Pancreas (tissue), 10 donors: Measurements from ENCODE around the gene BAIAP2L1. TPM values are rescaled to one million over a fixed set of nuclear protein-coding genes. Genes with fewer than 3 reads are reported as not detected.

Experiments
- ATAC-seq, 4 donors: fragments of 200-7000 bp; cut with Tn5 transposase; one replicate each; pipeline versions ENCODE4 v1.8.0 to v1.9.1; 2020; ENCODE audit warnings: mild to moderate bottlenecking in 4 of 4, moderate library complexity in 4 of 4
- DNase-seq, 6 donors: peaks; one replicate each; pipeline ENCODE4 v3.0.0-alpha.2; 2020
- FAIRE-seq: peaks from 2 replicates; lab custom pipeline; 2012; peaks lifted over from hg19 to GRCh38; lab: Jason Lieb, UNC
- H3K27ac ChIP-seq, 4 donors: fragments of 200-600 bp; sonication (generic); 1 replicate in 3 of 4; 2 replicates in 1 of 4; pipeline versions ENCODE4 v1.5.0 to v1.8.0; 2020
- H3K27me3 ChIP-seq, 4 donors: fragments of 200-600 bp; one replicate each; pipeline ENCODE4 v1.8.0; 2021
- H3K36me3 ChIP-seq, 3 donors: fragments of 200-600 bp; sonication (generic) in 1 of 3; one replicate each; pipeline versions ENCODE4 v1.5.0 to v1.8.0; 2020 to 2021
- H3K4me1 ChIP-seq, 3 donors: fragments of 200-600 bp; one replicate each; pipeline ENCODE4 v1.8.0; 2021
- H3K4me3 ChIP-seq, 4 donors: fragments of 200-600 bp; sonication (generic) in 2 of 4; one replicate each; pipeline versions ENCODE4 v1.5.0 to v1.8.0; 2020 to 2021
- H3K9me3 ChIP-seq, 4 donors: fragments of 200-600 bp; one replicate each; pipeline ENCODE4 v1.8.0; 2021
- CTCF ChIP-seq, 4 donors: fragments of 200-600 bp; sonication (generic) in 3 of 4; IDR thresholded peaks; one replicate each; pipeline versions ENCODE4 v1.5.0 to v1.8.0; 2021; ENCODE audit warnings: antibody characterized with exemption in 4 of 4
- WGBS, 2 donors: extraction: QIAGEN DNeasy Blood & Tissue Kit; methylation state at CpG; one replicate each; pipeline ENCODE4 v1.1.7; 2013; 5-methylcytosine and 5-hydroxymethylcytosine counted together
- intact Hi-C, 3 donors: fragments of 100-400 bp; cut with DNase I; formaldehyde crosslinking; loops; one replicate each; pipeline versions ENCODE4 v1.11.1 to v1.14.2; 2022
- polyA plus RNA-seq, 2 donors: library from polyadenylated mRNA; stranded (reverse); fragments of 200-250 nt; gene quantifications; one replicate each; pipeline ENCODE4 v1.2.3, GENCODE V29; 2013
- total RNA-seq, 6 donors: library from RNA; stranded (reverse); fragmentation: NEBNext Ultra II Directional in 4 of 6; extraction: Animal tissue kit (Norgen Biotek cat#: 25700) in 4 of 6; gene quantifications; one replicate each; pipeline versions ENCODE4 v1.2.1 to v1.2.4, GENCODE V29; 2021 to 2023
- donor health status: healthy with polysubstance abuse.
- donor health status: DM: no; HTN: no; CAD: no; lungs with moderate emphysema.
- donor health status: DM: no; HTN: no; CAD: no.
- donor health status: control.
- donor health status: control.
- donor health status: Bipolar disorder and iron deficiency.
- donor health status: DM: yes; HTN: yes; CAD: no.
- donor health status: DM: no; HTN: no; CAD: no.
- donor health status: DM: no; HTN: no; CAD: no.
- donor health status: DM: yes; HTN: yes; CAD: no.

The BAIAP2L1 gene
- total and polyA plus RNA-seq, 8 donors: 17.9 to 31.5 (median 22.2) TPM

DNA sequence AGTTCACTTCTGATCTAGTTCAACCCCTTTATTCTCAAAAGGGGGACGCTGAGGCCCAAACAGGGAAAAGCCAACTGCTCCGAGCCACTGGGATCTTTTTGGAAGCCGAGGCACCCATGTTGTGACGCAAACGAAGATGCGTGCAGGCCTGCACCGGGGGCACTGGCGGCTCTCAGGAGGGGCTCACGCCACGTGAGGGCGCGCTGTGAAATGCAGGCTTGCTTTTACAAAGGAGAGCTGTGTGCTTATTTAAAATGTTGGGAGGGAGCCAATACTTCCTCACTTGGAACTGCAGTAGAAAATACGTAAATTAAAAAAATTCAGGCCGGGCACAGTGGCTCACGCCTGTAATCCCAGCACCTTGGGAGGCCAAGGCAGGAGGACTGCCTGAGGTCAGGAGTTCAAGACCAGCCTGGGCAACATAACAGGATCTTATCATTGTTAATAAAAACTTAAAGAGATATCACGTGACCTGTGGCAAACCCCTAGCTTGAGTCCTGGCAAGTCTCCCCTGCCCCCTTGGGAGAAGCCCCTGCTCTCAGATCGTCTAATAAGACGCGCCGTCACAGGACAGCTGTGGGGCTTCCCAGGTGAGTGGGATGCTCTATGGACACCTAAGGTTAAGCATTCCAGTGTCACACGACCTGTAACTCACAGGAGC, 103.1 kb downstream of the BAIAP2L1 start:
- no peak for FAIRE-seq
- no peak for ATAC-seq
- intact Hi-C loops: loop anchor here in 2 of 3 donors (5.0 to 10.0 kb wide), 2 partner anchors 107 to 110 kb away; partner anchors contain the start of gene BAIAP2L1 (in 1 of the 2)
- Histone ChIP-seq H3K4me3 (no peak overlapping the region), H3K4me1 (peaks cover 0 to 3% (median 0%) of the 10 kb centered on the region in 3 donors), H3K36me3 (peaks cover 0 to 25% (median 10%) of the 10 kb centered on the region in 3 donors), H3K27ac (no peak overlapping the region), H3K27me3 (no peaks in the 10 kb centered on the region), H3K9me3 (no peaks in the 10 kb centered on the region)
- no peak for TF ChIP-seq CTCF (IDR thresholded peaks at IDR 0.05)
- DNase-seq: no peak
- 86 to 87% methylated on average over 21 of the region's 21 CpGs for WGBS, 2 donors

GRCh38 chr7:98296833-98297232, 104.1 kb downstream of the BAIAP2L1 start:
- Histone ChIP-seq H3K27ac (no peak overlapping the region), H3K9me3 (no peaks in the 10 kb centered on the region), H3K36me3 (peaks cover 0 to 25% (median 13%) of the 10 kb centered on the region in 3 donors), H3K4me1 (peaks cover 0 to 3% (median 0%) of the 10 kb centered on the region in 3 donors), H3K27me3 (no peaks in the 10 kb centered on the region), H3K4me3 (no peak overlapping the region)
- WGBS, 2 donors: 82 to 86% methylated on average over 12 of the region's 12 CpGs
- ATAC-seq (no peak), DNase-seq (peak in 1 of 6 donors; percentile 65), FAIRE-seq (no peak)
- intact Hi-C loops: loop anchor here in 2 of 3 donors (5.0 to 10.0 kb wide), 2 partner anchors 108 to 110 kb away; partner anchors contain the start of gene BAIAP2L1 (in 1 of the 2)
- no peak for TF ChIP-seq CTCF (IDR thresholded peaks at IDR 0.05)

DNA sequence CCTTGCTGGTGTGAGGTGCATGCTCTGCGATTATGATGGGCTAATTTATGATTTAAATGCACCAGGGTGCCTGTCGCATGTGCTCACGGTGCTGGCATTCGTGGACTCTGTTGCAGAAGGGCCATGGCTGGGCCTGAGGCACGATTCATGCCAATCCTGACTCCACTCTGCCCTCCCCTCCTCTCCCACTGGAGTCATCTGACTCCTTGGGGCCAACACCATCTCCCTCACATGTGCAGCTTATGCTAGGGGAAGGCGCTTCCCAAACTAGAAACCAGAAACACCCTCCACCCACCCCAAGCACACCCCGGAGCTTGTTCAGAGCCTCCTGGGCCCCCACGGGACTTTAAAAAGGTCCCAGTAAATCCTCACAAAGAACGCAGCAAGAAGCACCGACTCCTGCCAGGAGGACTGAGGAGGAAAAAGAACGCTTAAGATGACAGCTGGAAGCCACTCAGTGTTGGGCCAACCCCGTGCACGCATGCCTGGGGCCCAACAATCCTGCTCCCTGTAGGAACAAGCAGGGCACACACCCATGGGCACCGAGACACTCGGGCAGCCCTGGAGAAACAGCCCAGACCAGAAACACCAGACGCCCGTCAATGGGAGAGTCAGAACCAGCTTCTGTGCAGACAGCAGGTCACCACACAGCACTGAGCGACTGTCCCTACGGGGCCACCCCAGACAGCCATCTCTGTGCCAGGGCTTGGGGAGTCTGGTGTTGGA, 105.3 kb downstream of the BAIAP2L1 start:
- DNase-seq: peak in 1 of 6 donors; percentile 49
- WGBS, 2 donors: 83 to 85% methylated on average over 19 of the region's 19 CpGs
- intact Hi-C loops: loop anchor here in 2 of 3 donors (5.0 to 10.0 kb wide), 2 partner anchors 109 to 112 kb away; partner anchors contain the start of gene BAIAP2L1 (in 1 of the 2)
- H3K4me3 ChIP-seq: no peak overlapping the region
- no peak for ATAC-seq
- H3K9me3 ChIP-seq: no peaks in the 10 kb centered on the region
- peaks cover 0 to 27% (median 13%) of the 10 kb centered on the region in 3 donors for H3K36me3 ChIP-seq
- FAIRE-seq: no peak
- no peaks in the 10 kb centered on the region for H3K27me3 ChIP-seq
- TF ChIP-seq CTCF (IDR thresholded peaks at IDR 0.05): no peak
- peaks cover 0 to 3% (median 0%) of the 10 kb centered on the region in 3 donors for H3K4me1 ChIP-seq
- no peak overlapping the region for H3K27ac ChIP-seq

DNA sequence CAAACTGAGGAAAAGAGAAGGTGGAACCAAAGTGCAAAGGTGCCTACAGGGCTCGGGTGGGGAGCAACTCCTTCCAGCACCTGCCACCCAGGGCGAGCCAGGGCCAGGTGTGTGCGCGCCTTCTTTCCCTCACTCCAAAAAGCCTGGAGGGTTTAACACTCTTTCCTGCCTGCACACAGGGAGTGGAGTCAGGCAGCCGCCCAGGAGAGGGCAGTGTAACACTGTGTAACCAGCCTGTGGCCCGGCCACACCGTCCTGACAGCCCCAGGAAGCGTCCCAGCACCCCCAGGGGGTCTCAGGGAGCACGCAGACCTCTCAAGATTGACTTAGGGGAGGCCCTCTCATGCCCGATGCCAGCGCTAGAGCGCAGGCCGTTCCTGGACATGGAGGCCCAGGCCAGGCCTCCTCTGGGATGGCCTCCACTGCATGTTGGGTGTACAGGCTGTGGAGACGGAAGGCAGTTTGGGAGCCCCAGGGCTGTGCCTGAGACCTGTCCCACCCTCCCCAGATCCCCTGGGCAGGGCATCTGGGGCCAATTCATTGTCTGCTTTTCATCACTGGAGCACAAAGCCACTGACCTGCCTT, 106.0 kb downstream of the BAIAP2L1 start:
- Histone ChIP-seq H3K36me3 (peaks cover 0 to 27% (median 13%) of the 10 kb centered on the region in 3 donors), H3K27me3 (no peaks in the 10 kb centered on the region), H3K4me1 (peaks cover 0 to 3% (median 0%) of the 10 kb centered on the region in 3 donors), H3K27ac (peak overlapping the region in 1 of 4 donors; percentile 2), H3K4me3 (no peak overlapping the region), H3K9me3 (no peaks in the 10 kb centered on the region)
- intact Hi-C loops: loop anchor here in 2 of 3 donors (5.0 to 10.0 kb wide), 2 partner anchors 110 to 112 kb away; partner anchors contain the start of gene BAIAP2L1 (in 1 of the 2)
- peak; percentile 39 to 66 (median 48) for TF ChIP-seq CTCF (IDR thresholded peaks at IDR 0.05)
- peak; percentile 63 to 89 (median 76) for DNase-seq
- no peak for FAIRE-seq
- WGBS, 2 donors: 23 to 25% methylated on average over 13 to 14 of the region's 14 CpGs
- ATAC-seq: peak; percentile 68 to 90 (median 88)
